DMS114 treated with DMSO at 0.1 percent for 48 hours (cell line): ENCODE results near the gene GPR21.

Experiments
- DNase-seq: peaks from one replicate; lab custom pipeline; 2025; ENCODE audit not compliant: unreplicated experiment; lab: John Stamatoyannopoulos, UW

GPR21 gene

DNA sequence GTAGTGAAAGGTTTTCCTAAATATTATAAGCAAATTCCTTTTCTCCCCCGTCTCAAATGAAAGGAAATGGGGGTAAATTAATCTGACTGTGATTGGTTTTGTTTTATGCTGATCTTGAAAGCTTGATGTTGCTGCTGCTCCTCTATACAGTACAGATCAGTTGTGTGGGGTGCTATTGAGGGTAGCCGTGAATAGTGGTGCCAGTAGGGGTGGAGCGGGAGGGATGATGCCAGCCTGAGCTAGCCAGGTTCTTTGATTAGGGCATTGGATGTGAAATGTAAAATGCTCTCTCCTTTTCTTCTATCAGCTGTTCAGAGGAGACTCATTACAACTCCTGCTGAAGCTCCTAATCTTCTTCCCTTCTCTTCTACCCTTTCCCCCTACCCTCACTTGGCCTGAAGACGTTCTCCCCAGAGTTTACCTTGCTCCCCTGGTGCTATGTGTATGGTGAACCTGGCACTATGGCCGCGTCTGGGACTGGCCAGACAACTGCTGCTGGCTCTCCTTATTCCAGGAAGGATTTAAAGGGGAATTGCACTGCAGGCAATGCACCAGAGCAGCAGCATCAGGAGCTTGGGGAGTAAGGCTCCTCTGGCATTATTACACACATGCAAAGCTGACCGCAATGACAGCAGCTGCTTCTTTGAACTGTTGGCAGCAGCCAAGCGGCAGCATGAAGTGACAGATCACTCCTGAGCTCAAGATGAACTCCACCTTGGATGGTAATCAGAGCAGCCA, 566 bp downstream of the GPR21 start:
- DNase-seq: no peak

DNA sequence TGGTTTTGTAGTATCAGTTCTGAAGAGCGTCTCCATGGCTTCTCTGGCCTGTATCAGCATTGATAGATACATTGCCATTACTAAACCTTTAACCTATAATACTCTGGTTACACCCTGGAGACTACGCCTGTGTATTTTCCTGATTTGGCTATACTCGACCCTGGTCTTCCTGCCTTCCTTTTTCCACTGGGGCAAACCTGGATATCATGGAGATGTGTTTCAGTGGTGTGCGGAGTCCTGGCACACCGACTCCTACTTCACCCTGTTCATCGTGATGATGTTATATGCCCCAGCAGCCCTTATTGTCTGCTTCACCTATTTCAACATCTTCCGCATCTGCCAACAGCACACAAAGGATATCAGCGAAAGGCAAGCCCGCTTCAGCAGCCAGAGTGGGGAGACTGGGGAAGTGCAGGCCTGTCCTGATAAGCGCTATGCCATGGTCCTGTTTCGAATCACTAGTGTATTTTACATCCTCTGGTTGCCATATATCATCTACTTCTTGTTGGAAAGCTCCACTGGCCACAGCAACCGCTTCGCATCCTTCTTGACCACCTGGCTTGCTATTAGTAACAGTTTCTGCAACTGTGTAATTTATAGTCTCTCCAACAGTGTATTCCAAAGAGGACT, 1.5 kb downstream of the GPR21 start:
- no peak for DNase-seq

DNA sequence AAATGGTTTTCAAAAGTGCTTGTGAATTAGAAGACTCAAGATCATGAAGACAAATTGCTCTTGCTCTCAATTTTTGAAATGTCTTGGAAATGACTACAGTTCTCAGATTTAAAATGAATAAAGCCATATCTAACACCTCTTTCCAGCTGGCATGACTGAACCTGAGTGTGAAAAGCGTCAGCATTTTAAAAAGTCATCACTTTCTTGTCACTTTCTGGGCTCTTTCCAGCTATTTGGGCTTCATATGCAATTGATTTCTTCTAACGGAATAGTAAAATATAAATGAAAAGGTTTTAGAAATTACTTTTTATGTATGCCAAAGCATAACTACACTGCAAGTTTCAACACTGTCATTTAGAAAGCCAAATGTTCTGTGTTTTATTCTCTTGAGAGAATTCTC, 2.3 kb downstream of the GPR21 start:
- DNase-seq: no peak

DNA sequence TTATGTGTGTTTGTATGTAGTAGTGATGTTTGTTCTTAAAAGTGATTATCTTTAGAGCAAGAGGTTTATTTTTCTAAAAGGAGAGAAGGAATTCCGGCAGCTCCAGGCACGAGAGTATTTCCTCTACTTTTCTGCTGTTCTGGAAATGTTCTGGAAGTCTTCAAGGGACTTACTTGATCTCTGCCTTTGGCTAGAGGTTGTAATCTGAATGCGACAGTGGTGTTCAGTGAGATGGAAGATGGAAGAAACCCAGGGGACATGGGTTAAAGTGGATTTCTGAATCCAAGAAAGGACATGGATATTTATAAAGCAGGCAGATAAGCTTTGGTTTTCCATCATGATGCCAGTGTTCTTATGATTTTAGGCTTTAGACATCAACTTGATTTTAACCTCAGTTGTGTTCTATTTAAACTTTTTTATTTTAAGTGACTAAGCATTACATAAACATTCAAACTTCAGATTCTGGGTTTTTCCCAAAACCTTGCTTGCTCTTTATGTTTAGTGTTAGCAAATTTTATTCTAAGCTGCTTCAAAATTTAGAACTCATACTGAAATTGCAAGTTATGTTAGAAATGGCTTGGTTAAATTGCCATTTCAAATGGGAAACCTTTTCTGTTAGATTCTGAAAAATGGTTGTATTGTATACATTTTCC, 3.6 kb downstream of the GPR21 start:
- no peak for DNase-seq

DNA sequence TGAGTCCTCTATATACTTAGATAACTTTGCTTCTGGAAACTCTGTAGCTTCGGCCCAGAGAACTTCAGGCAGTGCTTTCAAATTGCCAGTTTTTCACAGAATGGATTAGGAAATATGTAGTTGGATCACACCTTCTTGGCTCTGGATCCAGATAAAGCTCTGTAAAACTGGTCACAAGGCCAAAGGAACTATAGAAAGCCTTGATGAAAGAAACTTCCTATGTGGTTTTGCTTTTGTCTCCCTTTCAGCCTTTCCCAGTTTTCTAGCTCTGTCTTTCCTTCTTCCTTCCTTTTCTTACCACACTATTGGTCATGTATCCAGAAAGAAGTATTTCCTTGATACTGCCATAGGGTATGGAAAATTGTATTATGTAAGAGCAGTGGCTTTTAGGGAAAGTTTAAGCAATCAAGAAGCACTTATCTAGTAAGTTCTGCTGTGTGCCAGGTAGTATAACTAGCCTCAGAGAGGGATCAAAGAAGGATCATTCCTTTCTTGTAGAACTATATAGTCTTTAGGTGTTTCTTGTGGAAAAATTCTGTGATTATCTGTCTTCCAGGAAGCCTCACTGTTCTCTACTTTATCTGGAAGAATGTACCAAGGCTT, 6.3 kb downstream of the GPR21 start:
- DNase-seq: no peak

DNA sequence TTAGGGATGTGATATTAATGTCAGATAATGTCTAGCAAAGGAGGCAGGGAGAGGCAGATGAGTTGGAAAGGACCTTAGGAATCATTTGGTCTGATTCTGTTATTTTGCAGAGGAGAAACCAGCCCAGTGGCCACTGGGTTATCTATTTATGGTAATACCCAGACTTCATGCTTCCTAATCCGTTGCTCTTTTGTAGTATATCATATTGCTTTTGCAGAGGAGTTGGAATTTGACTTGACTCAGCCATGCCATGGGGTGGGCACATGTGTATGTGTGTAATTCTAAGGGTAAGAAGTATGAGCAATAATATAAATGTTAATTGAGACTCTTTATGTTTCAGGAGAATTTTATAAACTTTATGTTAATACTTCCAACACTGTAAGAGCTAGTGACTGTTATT, 7.3 kb downstream of the GPR21 start:
- no peak for DNase-seq

DNA sequence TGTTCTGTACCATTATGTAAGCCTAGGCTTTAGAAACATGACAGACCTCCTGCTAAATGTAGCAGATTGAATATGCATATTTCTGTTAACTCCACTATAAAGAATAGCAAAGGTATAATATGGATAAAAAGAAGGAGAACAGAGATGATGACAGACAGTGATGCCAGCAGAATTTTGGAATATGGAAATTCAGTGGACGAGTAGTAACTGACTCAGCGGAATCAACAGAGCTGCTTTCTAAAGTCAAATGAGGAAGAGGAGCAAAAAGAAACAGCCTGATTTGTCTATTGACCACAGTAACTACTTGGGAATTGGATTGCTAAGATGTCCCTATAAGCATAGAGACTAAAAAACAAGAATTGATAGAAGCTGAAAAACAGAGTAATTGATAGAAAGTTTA, 8.0 kb downstream of the GPR21 start:
- no peak for DNase-seq

DNA sequence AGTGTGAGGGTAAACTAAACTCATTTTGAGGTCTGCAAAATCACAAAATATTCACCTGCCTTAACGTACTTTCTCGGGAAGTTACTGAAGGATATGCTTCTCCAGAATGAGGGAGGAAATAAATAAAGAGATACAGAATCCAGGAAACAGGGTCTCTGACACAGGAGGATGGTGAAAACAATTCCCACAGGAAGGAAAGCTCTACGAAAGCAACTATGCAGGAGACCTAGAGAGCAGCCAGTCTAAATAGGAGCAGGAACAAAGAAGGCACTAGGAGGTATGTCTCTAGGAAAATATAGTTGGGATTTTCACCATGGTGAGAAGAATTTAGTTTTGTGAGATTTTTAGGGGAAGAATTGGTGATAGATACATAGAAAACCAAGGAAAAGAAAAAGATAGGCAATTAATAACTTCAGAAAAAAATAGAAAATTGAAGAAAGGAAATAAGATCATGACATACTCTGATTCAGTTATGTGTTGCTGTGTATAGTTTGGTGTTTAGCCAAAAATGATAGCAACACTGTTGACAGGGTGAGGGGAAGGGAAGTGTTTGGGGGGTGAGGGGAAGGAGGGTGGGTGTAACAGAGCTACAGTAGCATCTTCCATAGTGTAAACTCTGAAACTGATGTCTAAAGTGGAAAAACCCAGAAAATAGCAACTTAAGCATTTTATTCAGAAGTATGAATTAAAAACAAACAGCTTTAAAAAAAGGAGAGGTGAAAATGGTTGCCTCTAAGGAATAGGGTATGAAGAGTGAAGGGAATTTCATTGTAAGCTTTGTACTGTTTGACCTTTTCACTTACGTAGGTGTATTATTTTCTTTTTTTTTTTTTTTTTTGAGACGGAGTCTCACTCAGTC, 9.8 kb downstream of the GPR21 start:
- no peak for DNase-seq

DNA sequence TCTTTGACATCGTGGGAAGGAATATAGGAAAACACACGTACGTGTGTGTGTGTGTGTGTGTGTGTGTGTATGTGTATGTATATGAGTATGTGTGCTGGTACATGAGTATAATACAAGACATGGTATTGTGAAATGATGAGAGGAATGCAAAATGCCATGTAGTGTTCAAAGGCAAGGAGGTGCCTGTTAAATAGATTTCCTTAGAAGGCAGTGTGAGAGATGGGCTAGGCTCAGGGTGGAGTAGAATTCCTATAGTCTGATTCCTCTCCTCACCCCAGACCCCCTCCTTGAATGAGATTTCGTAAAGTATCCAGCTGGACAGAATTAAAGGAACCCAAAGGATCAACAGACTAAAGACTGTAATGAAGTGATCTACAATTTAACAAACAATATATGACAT, 11.1 kb downstream of the GPR21 start:
- no peak for DNase-seq

DNA sequence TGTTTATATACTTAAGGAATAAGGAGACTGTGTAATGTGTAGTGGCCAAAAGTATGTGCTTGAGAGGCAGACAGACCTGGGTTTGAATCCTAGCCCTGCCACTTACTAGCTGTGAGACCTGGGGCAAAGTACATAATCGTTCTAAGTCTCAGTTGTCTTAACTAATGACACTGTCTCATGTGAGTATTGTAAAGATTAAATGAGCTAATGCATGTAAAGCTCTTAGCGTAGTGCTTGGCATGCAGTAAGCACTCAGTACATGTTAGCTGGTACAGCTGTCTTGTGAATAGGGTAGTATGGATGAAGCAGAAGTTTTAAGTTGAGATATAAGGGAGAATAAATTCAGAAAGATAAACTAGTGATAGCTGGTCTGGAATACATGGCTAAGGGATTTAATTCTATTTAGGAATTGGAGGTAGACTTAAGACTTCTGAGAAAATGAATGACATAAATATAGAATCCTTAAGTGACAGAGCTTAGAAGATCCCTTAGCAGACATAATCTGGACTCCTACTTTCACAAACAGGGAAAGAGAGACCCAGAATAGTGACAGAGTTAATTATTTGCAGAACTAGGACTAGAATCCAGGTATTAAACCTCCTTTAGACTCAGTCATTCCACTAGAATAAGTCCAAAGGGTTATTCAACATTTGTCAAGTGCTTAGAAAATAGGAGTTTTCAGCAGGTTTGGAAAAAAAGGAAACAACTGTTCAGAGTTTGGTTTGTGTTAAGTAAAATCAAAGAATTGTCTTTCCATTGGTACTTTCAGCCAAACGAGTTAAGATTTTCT, 13.1 kb downstream of the GPR21 start:
- no peak for DNase-seq

DNA sequence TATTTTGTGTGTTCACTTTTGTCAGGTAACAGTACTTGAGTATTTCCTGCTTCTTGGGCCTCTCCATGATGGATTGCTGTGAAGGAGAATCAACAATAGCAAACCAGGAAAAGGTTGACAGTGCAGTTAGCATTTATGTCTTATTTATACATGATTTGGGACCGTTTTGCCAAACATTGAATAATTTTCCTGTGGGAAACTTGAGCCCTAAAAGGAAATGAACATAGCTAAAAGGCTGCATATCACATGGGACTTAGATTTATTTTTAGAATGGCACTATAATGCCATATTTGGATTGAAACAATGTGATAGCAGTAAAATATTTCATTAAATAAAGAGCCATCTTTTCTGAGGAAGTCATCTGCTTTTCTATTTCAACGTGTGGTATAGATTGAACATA, 15.3 kb downstream of the GPR21 start:
- no peak for DNase-seq

DNA sequence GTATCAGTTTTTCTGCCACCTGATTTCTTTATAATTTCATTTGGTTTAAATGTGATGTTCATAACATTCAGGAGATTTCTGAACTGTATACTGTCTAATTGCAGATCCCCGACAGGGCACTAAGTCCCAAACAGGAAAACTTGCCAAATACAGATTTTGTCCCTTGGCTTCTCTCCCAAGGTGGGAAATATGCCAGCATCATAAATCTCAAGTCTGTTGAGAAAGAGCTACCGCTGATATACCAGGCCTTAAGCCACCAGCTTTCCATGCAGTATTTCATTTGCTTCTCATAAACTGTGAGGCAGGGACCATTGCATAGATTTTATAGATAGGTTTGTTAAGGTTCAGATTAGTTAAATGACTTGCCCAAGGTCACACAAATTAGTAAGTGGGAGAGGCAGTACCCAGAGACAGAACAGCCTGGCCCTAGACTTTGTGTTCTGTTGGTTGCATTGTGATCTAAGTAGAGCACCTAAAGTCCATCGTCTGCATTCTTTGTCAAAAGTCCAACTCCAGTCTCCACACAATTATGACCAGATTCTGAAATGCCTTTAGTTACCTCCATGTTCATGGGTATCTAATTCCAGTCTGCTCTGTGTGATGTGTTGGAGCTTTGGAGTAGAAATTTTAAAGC, 16.2 kb downstream of the GPR21 start:
- DNase-seq: no peak

DNA sequence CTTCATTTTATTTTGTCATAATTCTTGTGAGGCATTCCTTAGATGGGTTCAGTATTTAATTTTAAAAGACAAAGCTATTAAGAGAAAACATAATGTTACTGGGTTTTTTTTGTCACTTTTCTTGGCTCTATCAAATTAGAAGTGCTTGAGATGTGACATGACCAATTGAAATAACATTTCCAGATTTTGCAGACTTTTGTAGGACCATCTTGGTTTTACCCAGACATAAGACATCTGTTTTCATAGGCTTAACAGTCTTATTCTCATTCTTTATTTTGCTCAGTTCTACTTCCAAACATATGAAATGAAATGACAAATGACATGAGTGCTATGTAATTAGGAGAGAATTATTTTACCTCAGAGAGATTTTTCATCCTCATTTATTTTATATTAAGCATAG, 19.6 kb downstream of the GPR21 start:
- DNase-seq: no peak

DNA sequence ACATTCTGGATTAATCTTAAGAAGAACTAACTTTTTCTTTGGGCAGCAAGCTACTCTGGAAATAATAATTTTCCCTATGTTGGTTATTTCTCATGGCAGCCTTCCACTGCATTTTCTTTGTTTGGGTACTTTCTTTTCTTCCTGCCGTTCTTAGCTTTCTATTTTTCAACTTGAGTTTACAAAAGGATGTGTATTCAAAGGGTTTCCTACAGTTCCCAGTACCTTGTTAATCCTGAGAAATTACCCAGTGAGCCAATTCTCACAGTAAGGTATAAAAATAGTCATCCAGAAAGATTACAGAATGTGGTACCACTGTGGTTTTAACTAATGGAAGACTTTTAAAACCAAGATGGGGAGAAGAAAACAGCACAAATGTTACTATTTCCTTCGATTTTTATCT, 20.2 kb downstream of the GPR21 start:
- DNase-seq: no peak

DNA sequence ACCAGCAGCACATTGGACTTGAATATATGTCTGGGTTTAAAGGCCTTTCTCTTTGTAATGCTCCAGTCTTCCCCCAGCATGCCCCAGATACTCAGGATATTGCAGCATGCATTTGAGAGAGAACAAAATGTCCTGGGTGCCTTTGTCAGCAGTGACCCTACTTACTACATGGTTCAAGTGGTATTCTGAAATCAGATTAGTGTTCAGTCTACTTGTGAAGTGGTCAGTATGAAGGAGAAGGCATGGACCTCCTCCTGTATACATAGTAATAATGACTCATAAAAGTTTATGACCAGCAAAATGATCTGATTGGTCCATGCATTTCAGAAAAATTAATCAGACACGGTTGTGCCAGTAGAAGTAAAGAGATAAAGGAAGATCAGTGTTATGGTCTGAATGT, 25.4 kb downstream of the GPR21 start:
- DNase-seq: no peak

DNA sequence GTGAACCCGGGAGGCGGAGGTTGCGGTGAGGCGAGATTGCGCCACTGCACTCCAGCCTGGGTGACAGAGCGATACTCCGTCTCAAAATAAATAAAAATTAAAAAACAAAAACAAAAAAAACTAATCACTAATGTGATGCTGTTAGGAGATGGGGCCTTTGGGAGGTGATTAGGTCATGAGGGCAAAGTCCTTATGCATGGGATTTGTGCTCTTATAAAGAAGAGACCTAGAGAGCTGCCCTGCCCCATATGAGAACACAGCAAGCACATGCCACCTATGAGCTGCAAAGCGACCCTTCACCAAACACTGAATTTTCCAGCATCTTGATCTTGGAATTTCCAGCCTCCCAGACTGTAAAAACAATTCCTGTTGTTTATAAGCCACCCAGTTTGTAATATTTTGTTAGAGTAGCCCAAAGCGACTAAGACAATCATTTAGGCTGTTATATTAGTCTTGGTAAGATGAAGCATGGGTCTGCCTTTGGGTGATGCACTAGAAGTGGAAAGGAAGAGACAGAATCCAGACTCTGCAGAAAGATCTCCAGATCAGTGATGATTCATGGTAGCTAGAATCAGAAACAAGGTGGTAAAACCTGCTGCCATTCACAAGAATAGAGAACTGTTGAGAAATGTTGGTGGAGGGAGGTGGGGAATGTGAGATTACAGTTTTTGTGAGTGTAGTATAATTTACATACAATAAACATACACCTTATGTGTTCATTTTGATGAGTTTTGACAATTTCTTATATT, 26.2 kb downstream of the GPR21 start:
- no peak for DNase-seq

DNA sequence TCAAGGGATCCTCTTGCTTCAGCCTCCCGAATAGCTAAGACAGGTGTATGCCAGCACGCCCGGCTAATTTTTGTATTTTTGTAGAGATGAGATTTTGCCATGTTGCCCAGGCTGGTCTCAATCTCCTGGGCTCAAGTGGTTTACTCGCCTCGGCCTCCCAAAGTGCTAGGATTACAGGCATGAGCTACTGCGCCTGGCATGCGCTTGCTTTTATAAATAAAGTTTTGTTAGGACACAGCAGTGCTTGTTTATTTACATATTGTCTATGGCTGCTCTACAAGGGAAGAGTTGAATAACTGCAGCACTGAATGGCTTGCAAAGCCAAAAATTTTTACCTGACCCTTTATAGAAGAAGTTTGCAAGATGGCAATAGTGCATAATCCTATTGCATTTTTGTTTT, 27.7 kb downstream of the GPR21 start:
- DNase-seq: no peak

DNA sequence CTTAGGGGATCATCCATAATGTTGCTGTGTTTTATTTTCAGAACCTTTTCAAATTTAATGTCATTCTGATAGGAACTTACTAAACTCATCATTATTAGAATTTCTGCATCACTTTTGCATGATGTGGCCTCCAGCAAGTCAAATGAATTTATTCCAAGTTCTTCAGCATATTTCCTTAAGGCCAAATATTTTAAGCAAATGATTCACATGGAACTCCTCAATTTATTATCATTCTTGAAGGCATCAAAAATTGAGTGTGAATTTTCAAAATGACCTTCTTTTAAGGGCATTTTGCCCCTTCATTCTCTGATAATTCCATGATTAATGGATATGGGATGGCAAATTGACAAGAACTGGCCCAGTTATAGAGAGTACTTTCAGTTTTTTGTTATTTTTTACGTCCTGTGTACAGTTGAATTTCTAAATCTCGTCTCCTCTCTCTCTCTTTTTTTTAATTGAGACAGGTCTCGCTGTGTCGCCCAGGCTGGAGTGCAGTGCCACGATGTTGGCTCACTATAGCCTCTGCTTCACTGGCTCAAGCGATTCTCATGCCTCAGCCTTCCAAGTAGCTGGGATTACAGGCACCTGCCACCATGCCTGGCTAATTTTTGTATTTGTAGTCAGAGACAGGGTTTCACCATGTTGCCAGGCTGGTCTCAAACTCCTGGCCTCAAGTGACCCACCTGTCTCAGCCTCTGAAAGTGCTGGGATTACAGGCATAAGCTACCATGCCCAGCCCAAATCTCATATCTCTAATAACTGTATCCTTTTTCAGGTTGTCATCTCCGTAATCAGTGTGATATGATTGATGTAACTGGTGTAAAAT, 29.1 kb downstream of the GPR21 start:
- DNase-seq: no peak
